Ectodermal cell (in vitro differentiated cells): ENCODE results near the gene KIDINS220.
"Not testable (repeated sequence)": the region's sequence is repeated elsewhere in the genome, so short reads cannot be mapped to it uniquely, and the experiment has no call there.

Source experiments
- H3K27ac ChIP-seq: 2 replicates; pipeline ENCODE4 v1.7.0; 2013; ENCODE audit warnings: mild to moderate bottlenecking, low read depth, low read length; ENCODE audit not compliant: insufficient read depth, poor library complexity, severe bottlenecking
- H3K27me3 ChIP-seq: 2 replicates; pipeline ENCODE4 v1.7.0; 2013; ENCODE audit warnings: mild to moderate bottlenecking, low read length; ENCODE audit not compliant: insufficient read depth, control insufficient read depth, poor library complexity, severe bottlenecking
- H3K36me3 ChIP-seq: one replicate; pipeline ENCODE4 v1.7.0; 2013; ENCODE audit warnings: low read length; ENCODE audit not compliant: control insufficient read depth, insufficient read depth
- H3K4me1 ChIP-seq: one replicate; pipeline ENCODE4 v1.7.0; 2013; ENCODE audit warnings: low read length; ENCODE audit not compliant: control insufficient read depth, insufficient read depth
- H3K4me3 ChIP-seq: 2 replicates; pipeline ENCODE4 v1.7.0; 2013; ENCODE audit warnings: low read depth, low read length, control low read depth; ENCODE audit not compliant: insufficient read depth
- H3K9me3 ChIP-seq: 2 replicates; pipeline ENCODE4 v1.7.0; 2013; ENCODE audit warnings: mild to moderate bottlenecking, low read length, moderate library complexity; ENCODE audit not compliant: control insufficient read depth
- WGBS, 2 experiments: methylation state at CpG; one replicate each; pipeline ENCODE4 v1.1.7; 2013; ENCODE audit warnings: missing lambda C conversion rate in 2 of 2; 5-methylcytosine and 5-hydroxymethylcytosine counted together

The KIDINS220 gene

GRCh38 chr2:8729939-8730338 is 107.5 kb downstream of the KIDINS220 start:
- H3K36me3 ChIP-seq = peaks cover 5% of the 10 kb centered on the region
- H3K27ac ChIP-seq = no peak overlapping the region
- no peaks in the 10 kb centered on the region for H3K4me1 ChIP-seq
- 90 to 92% methylated on average over 9 of the region's 9 CpGs for WGBS, 2 experiments
- H3K9me3 ChIP-seq = no peaks in the 10 kb centered on the region
- H3K4me3 ChIP-seq = no peak overlapping the region
- no peaks in the 10 kb centered on the region for H3K27me3 ChIP-seq

GRCh38 chr2:8729101-8729500 is 108.3 kb downstream of the KIDINS220 start:
- WGBS, 2 experiments = 92 to 95% methylated on average over 5 of the region's 5 CpGs
- not testable (repeated sequence) for H3K4me3 ChIP-seq, H3K27me3 ChIP-seq, H3K4me1 ChIP-seq, H3K27ac ChIP-seq, H3K36me3 ChIP-seq, H3K9me3 ChIP-seq

- Histone ChIP-seq H3K4me1 (no peaks in the 10 kb centered on the region), H3K4me3 (no peak overlapping the region), H3K27ac (no peak overlapping the region), H3K27me3 (no peaks in the 10 kb centered on the region), H3K36me3 (peaks cover 5% of the 10 kb centered on the region), H3K9me3 (no peaks in the 10 kb centered on the region)
- 95 to 97% methylated on average over 7 of the region's 7 CpGs for WGBS, 2 experiments
Observed at GRCh38 chr2:8728305-8729015, 109.0 kb downstream of the KIDINS220 start.

GRCh38 chr2:8725838-8726237 is 111.6 kb downstream of the KIDINS220 start:
- peaks cover under 1% of the 10 kb centered on the region for H3K36me3 ChIP-seq

GRCh38 chr2:8722986-8723385 is 114.4 kb downstream of the KIDINS220 start:
- Histone ChIP-seq H3K4me1 (no peaks in the 10 kb centered on the region), H3K9me3 (no peaks in the 10 kb centered on the region), H3K4me3 (no peak overlapping the region), H3K36me3 (no peaks in the 10 kb centered on the region), H3K27ac (no peak overlapping the region), H3K27me3 (no peaks in the 10 kb centered on the region)
- 91 to 99% methylated on average over 10 of the region's 10 CpGs for WGBS, 2 experiments

More at GRCh38 chr2:8725838-8726237, 111.6 kb downstream of the KIDINS220 start:
- Histone ChIP-seq H3K9me3 (no peaks in the 10 kb centered on the region), H3K27ac (no peak overlapping the region), H3K27me3 (no peaks in the 10 kb centered on the region), H3K4me3 (no peak overlapping the region), H3K4me1 (no peaks in the 10 kb centered on the region)
- WGBS, 2 experiments = 96% methylated on average over 7 of the region's 7 CpGs

- Histone ChIP-seq H3K4me3 (no peak overlapping the region), H3K4me1 (no peaks in the 10 kb centered on the region), H3K27me3 (no peaks in the 10 kb centered on the region), H3K9me3 (no peaks in the 10 kb centered on the region), H3K36me3 (no peaks in the 10 kb centered on the region), H3K27ac (no peak overlapping the region)
- 96 to 97% methylated on average over 3 of the region's 3 CpGs for WGBS, 2 experiments
Observed at GRCh38 chr2:8721410-8721809, 116.0 kb downstream of the KIDINS220 start.

GRCh38 chr2:8720741-8721140 is 116.7 kb downstream of the KIDINS220 start:
- H3K4me1 ChIP-seq = no peaks in the 10 kb centered on the region
- H3K36me3 ChIP-seq = no peaks in the 10 kb centered on the region
- H3K27ac ChIP-seq = no peak overlapping the region
- no peak overlapping the region for H3K4me3 ChIP-seq
- WGBS, 2 experiments = 83 to 90% methylated on average over 3 of the region's 3 CpGs
- H3K9me3 ChIP-seq = no peaks in the 10 kb centered on the region
- no peaks in the 10 kb centered on the region for H3K27me3 ChIP-seq

GRCh38 chr2:8719528-8719927 is 117.9 kb downstream of the KIDINS220 start:
- Histone ChIP-seq H3K4me3 (no peak overlapping the region), H3K27me3 (no peaks in the 10 kb centered on the region), H3K36me3 (no peaks in the 10 kb centered on the region), H3K27ac (no peak overlapping the region), H3K4me1 (no peaks in the 10 kb centered on the region), H3K9me3 (no peaks in the 10 kb centered on the region)
- WGBS, 2 experiments = 92% methylated on average over 3 of the region's 3 CpGs

GRCh38 chr2:8714971-8715370 is 122.4 kb downstream of the KIDINS220 start:
- Histone ChIP-seq H3K9me3 (no peaks in the 10 kb centered on the region), H3K4me3 (no peak overlapping the region), H3K27ac (no peak overlapping the region), H3K4me1 (no peaks in the 10 kb centered on the region), H3K27me3 (no peaks in the 10 kb centered on the region), H3K36me3 (no peaks in the 10 kb centered on the region)
- 91 to 94% methylated on average over 4 to 5 of the region's 5 CpGs for WGBS, 2 experiments

- H3K9me3 ChIP-seq = no peaks in the 10 kb centered on the region
- no peaks in the 10 kb centered on the region for H3K36me3 ChIP-seq
- no peak overlapping the region for H3K4me3 ChIP-seq
- 92 to 94% methylated on average over 7 of the region's 7 CpGs for WGBS, 2 experiments
- H3K4me1 ChIP-seq = no peaks in the 10 kb centered on the region
- no peak overlapping the region for H3K27ac ChIP-seq
- no peaks in the 10 kb centered on the region for H3K27me3 ChIP-seq
Observed at GRCh38 chr2:8714283-8714682, 123.1 kb downstream of the KIDINS220 start.
